RWPE2 (cell line): Measurements from ENCODE around the gene FAM151A.

Source experiments
- ATAC-seq: fragments of 200-7000 bp; cut with Tn5 transposase; 3 replicates; pipeline ENCODE4 v1.9.1; 2021; ENCODE audit warnings: low read depth
- DNase-seq: peaks from one replicate; pipeline ENCODE4 v3.0.0-alpha.2; 2020; ENCODE audit warnings: low spot score
- H3K27ac ChIP-seq: fragments of 450-650 bp; 2 replicates; pipeline ENCODE4 v1.5.1; 2017; ENCODE audit warnings: mild to moderate bottlenecking; ENCODE audit not compliant: poor library complexity, severe bottlenecking
- H3K27me3 ChIP-seq: fragments of 250-450 bp; sonication (Bioruptor Pico); 2 replicates; pipeline ENCODE4 v1.5.1; 2021; ENCODE audit warnings: mild to moderate bottlenecking, moderate library complexity; ENCODE audit not compliant: insufficient read depth, poor library complexity, severe bottlenecking
- H3K36me3 ChIP-seq: fragments of 250-450 bp; sonication (Bioruptor Pico); 2 replicates; pipeline ENCODE4 v1.5.1; 2020; ENCODE audit warnings: low read depth, mild to moderate bottlenecking, moderate library complexity
- H3K4me1 ChIP-seq: fragments of 250-450 bp; sonication (Bioruptor Pico); 2 replicates; pipeline ENCODE4 v1.5.1; 2021; ENCODE audit warnings: mild to moderate bottlenecking, moderate library complexity; ENCODE audit not compliant: insufficient read depth, poor library complexity, severe bottlenecking
- H3K4me3 ChIP-seq: fragments of 250-450 bp; sonication (Bioruptor Pico); 2 replicates; pipeline ENCODE4 v1.5.1; 2021; ENCODE audit warnings: mild to moderate bottlenecking, moderate library complexity; ENCODE audit not compliant: severe bottlenecking
- H3K9me3 ChIP-seq: fragments of 250-450 bp; sonication (Bioruptor Pico); 2 replicates; pipeline ENCODE4 v1.5.1; 2021; ENCODE audit warnings: mild to moderate bottlenecking, moderate library complexity; ENCODE audit not compliant: severe bottlenecking
- CTCF ChIP-seq: fragments of 450-650 bp; IDR thresholded peaks from one replicate; pipeline ENCODE4 v1.5.1; 2017; ENCODE audit warnings: mild to moderate bottlenecking, moderate library complexity; ENCODE audit not compliant: poor library complexity, severe bottlenecking

FAM151A gene

GRCh38 chr1:54596756-54597155 is 26.6 kb downstream of the FAM151A start:
- H3K4me1 ChIP-seq, result no peaks in the 10 kb centered on the region
- DNase-seq, result no peak
- H3K4me3 ChIP-seq, result no peak overlapping the region
- no peak overlapping the region for H3K27ac ChIP-seq
- TF ChIP-seq CTCF, result no peak
- no peak for ATAC-seq
- no peaks in the 10 kb centered on the region for H3K27me3 ChIP-seq
- H3K36me3 ChIP-seq, result no peaks in the 10 kb centered on the region
- H3K9me3 ChIP-seq, result no peaks in the 10 kb centered on the region

DNA sequence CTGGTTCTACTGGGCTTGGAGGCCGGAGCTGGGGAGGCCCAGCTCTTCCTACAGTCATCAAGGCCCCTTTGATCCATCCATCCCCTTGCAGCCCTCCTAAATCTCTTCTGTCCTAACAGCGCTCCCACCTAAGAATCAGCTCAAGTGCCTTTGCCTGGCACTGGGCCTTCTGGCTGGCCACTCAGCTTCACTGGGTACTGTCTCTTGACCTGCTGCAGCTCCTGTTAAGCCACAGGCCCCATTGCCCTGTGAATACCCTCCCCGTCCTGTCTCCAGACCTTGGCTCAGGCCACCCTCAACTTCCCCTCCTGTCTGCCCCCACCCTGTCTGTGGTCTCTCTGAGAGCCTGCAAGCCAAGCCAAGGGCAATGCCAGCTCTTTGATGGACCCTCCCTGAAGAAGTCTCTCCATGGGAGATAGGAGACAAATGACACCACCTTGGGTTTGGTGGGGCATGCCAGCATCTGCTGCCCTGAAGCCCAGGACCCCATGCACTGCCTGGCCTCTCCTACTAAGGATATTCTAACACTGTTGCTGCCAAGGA is 27.3 kb downstream of the FAM151A start:
- H3K4me1 ChIP-seq, result no peaks in the 10 kb centered on the region
- no peaks in the 10 kb centered on the region for H3K36me3 ChIP-seq
- DNase-seq, result no peak
- H3K4me3 ChIP-seq, result no peak overlapping the region
- no peak overlapping the region for H3K27ac ChIP-seq
- no peaks in the 10 kb centered on the region for H3K27me3 ChIP-seq
- H3K9me3 ChIP-seq, result no peaks in the 10 kb centered on the region
- no peak for ATAC-seq
- no peak for TF ChIP-seq CTCF

DNA sequence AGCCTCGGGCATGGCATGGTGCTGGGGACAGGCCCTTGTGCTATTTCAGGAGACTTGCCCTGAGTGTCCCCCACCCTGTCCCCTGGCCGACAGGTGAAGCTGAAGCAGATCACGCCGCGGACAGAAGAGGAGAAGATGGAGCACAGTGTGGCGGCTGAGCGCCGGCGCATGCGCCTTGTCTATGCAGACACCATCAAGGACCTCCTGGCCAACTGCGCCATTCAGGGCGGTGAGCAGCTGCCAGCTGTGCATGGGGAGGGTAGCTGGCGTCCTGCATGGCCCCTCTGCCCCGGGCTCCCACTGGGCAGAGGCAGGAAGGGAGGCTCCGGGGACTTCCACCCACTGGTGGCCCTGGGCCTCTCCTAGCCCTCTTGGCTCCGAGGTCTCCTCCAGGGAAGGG is 28.9 kb downstream of the FAM151A start:
- no peak for TF ChIP-seq CTCF
- no peak for ATAC-seq
- Histone ChIP-seq H3K9me3 (no peaks in the 10 kb centered on the region), H3K36me3 (no peaks in the 10 kb centered on the region), H3K27me3 (no peaks in the 10 kb centered on the region), H3K4me1 (no peaks in the 10 kb centered on the region), H3K27ac (no peak overlapping the region), H3K4me3 (no peak overlapping the region)
- DNase-seq, result no peak

DNA sequence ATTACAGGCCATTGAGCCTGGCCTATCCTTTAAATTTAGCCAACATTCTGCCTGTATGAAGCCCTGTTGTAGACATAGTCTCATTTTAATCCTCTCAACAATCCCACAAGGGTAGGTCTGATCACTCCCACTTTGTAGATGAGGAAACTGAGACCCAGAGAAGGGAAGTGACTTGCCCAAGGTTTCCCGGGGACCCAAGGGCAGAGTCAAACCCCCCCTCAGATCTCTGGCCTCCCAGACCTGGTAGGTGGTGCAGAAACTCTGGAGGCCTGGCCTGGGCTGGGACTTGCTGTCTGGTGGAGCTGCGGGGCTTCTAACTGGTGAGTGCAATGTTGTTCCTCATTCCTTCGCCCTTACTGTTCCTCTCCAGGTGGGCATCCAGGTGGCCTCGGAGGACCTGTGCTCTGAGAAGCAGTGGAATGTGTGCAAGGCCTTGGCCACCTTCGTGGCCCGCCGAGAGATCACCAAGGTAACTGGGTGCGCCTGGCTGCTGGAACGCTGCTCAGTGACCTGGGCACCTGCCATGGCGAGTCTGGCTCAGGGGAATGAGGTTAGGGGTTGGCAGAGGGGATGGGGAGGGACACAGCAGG is 29.7 kb downstream of the FAM151A start:
- Histone ChIP-seq H3K4me1 (no peaks in the 10 kb centered on the region), H3K27ac (no peak overlapping the region), H3K9me3 (no peaks in the 10 kb centered on the region), H3K36me3 (no peaks in the 10 kb centered on the region), H3K4me3 (no peak overlapping the region), H3K27me3 (no peaks in the 10 kb centered on the region)
- no peak for ATAC-seq
- no peak for DNase-seq
- TF ChIP-seq CTCF, result no peak

DNA sequence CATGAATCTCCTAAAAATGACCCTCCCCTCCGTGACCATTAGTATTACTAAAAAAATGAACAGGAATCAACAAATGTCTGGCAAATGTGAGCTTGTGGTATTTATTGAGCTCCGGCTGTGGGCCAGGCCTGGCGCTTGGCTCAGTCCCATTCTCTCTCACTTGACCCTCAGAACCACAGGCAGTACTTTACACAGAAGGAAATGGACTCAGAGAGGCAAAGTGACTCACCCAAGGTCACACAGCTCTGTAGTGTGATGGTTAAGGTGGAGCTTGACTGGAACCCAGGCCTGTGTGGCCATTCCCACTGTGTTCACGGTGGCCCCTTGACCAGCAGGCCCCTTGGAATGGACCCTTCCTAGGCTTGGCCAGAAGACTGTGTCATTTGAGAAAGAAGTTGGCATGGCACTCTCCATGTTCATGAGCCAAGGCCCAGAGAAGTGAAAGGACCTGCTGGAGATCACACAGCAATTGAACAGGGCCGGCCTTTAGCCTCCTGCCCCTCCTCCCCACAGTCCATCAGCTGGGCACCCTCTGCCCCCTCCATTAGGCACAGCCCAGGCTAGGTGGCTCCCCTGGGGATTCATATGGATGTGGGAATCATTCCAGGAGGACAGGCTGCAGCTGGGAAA is 32.1 kb downstream of the FAM151A start:
- ATAC-seq (no peak), DNase-seq (no peak)
- Histone ChIP-seq H3K9me3 (no peaks in the 10 kb centered on the region), H3K27ac (no peak overlapping the region), H3K27me3 (no peaks in the 10 kb centered on the region), H3K4me1 (no peaks in the 10 kb centered on the region), H3K36me3 (0 out of 2 replicates have a peak, but pooled peaks cover 3% of the 10 kb centered on the region), H3K4me3 (no peak overlapping the region)
- TF ChIP-seq CTCF, result no peak
